ENCODE results near the gene PLXNC1. TPM values are rescaled to one million over a fixed set of nuclear protein-coding genes. Genes with fewer than 3 reads are reported as not detected.

PLXNC1 gene
- total RNA-seq, 5 donors from 2014 or later (not counting 1 experiment from before 2014, with no cell fraction given): 12.9 to 23.9 (median 19.2) TPM

GRCh38 chr12:94336211-94336925, 188.0 kb downstream of the PLXNC1 start:
- H3K27me3 ChIP-seq (replicated peaks in 1 of 2; ENCODE audit: control insufficient read depth in 2 of 2, extremely low read depth in 1 of 2, insufficient read depth in 2 of 2, low read length in 1 of 2): no peaks in the 10 kb centered on the region
- ChIA-PET POLR2A (no interaction called here), CTCF (no interaction called here)
- Mint-ChIP-seq H3K27ac (no peak overlapping the region), H3K9me3 (no peaks in the 10 kb centered on the region), H3K4me3 (no peak overlapping the region), H3K36me3 (peaks cover 43% of the 10 kb centered on the region), H3K4me1 (no peaks in the 10 kb centered on the region), H3K27me3 (no peaks in the 10 kb centered on the region)
- no peak overlapping the region for H3K4me3 ChIP-seq (ENCODE audit: control insufficient read depth in 1 of 2, extremely low read depth in 1 of 2, low read length in 1 of 2)
- no peak overlapping the region for H3K27ac ChIP-seq (ENCODE audit: low read length)
- ATAC-seq (replicated peaks in 1 of 4) (no peak), DNase-seq (no peak)
- H3K9me3 ChIP-seq: no peaks in the 10 kb centered on the region
- H3K4me1 ChIP-seq (ENCODE audit: control insufficient read depth in 1 of 2, extremely low read depth in 1 of 2, insufficient read depth in 2 of 2, low read length in 2 of 2): no peaks in the 10 kb centered on the region
- peaks cover 0 to 1% of the 10 kb centered on the region in 2 donors for H3K36me3 ChIP-seq (ENCODE audit: control insufficient read depth in 2 of 2, extremely low read depth in 1 of 2, insufficient read depth in 1 of 2, low read length in 1 of 2)
- WGBS (ENCODE audit: insufficient coverage): no CpG with 5 or more reads among the region's 5 CpGs

GRCh38 chr12:94338006-94338794, 189.8 kb downstream of the PLXNC1 start:
- Histone ChIP-seq H3K4me3 (ENCODE audit: control insufficient read depth in 1 of 2, extremely low read depth in 1 of 2, low read length in 1 of 2) (no peak overlapping the region), H3K4me1 (ENCODE audit: control insufficient read depth in 1 of 2, extremely low read depth in 1 of 2, insufficient read depth in 2 of 2, low read length in 2 of 2) (no peaks in the 10 kb centered on the region), H3K27ac (ENCODE audit: low read length) (no peak overlapping the region), H3K36me3 (ENCODE audit: control insufficient read depth in 2 of 2, extremely low read depth in 1 of 2, insufficient read depth in 1 of 2, low read length in 1 of 2) (no peaks in the 10 kb centered on the region), H3K27me3 (replicated peaks in 1 of 2; ENCODE audit: control insufficient read depth in 2 of 2, extremely low read depth in 1 of 2, insufficient read depth in 2 of 2, low read length in 1 of 2) (no peaks in the 10 kb centered on the region), H3K9me3 (no peaks in the 10 kb centered on the region)
- peaks cover 0 to 2% (median 0%) of the 10 kb centered on the region in 3 donors for H3K9me3 Mint-ChIP-seq
- DNase-seq: no peak
- H3K36me3 Mint-ChIP-seq: peaks cover 41% of the 10 kb centered on the region
- no peaks in the 10 kb centered on the region for H3K4me1 Mint-ChIP-seq
- no peak for ATAC-seq (replicated peaks in 1 of 4)
- H3K27me3 Mint-ChIP-seq: no peaks in the 10 kb centered on the region
- CTCF ChIA-PET: no interaction called here
- H3K4me3 Mint-ChIP-seq: no peak overlapping the region
- 100% methylated on average over 3 of the region's 4 CpGs for WGBS (ENCODE audit: insufficient coverage)
- POLR2A ChIA-PET: no interaction called here
- H3K27ac Mint-ChIP-seq: peak overlapping the region in 1 of 2 donors; percentile 40

GRCh38 chr12:94340573-94340972, 192.2 kb downstream of the PLXNC1 start:
- peaks cover 0 to under 1% of the 10 kb centered on the region in 2 donors for H3K36me3 ChIP-seq (ENCODE audit: control insufficient read depth in 2 of 2, extremely low read depth in 1 of 2, insufficient read depth in 1 of 2, low read length in 1 of 2)
- no peaks in the 10 kb centered on the region for H3K9me3 ChIP-seq
- DNase-seq: no peak
- H3K4me1 Mint-ChIP-seq: no peaks in the 10 kb centered on the region
- no peak overlapping the region for H3K4me3 Mint-ChIP-seq
- H3K4me1 ChIP-seq (ENCODE audit: control insufficient read depth in 1 of 2, extremely low read depth in 1 of 2, insufficient read depth in 2 of 2, low read length in 2 of 2): no peaks in the 10 kb centered on the region
- WGBS (ENCODE audit: insufficient coverage): 87% methylated on average over 5 of the region's 6 CpGs
- POLR2A ChIA-PET: no interaction called here
- H3K4me3 ChIP-seq (ENCODE audit: control insufficient read depth in 1 of 2, extremely low read depth in 1 of 2, low read length in 1 of 2): no peak overlapping the region
- peaks cover 2 to 4% (median 2%) of the 10 kb centered on the region in 3 donors for H3K9me3 Mint-ChIP-seq
- no peak overlapping the region for H3K27ac ChIP-seq (ENCODE audit: low read length)
- H3K27me3 Mint-ChIP-seq: no peaks in the 10 kb centered on the region
- peaks cover 45% of the 10 kb centered on the region for H3K36me3 Mint-ChIP-seq
- CTCF ChIA-PET: no interaction called here
- H3K27me3 ChIP-seq (replicated peaks in 1 of 2; ENCODE audit: control insufficient read depth in 2 of 2, extremely low read depth in 1 of 2, insufficient read depth in 2 of 2, low read length in 1 of 2): no peaks in the 10 kb centered on the region
- no peak overlapping the region for H3K27ac Mint-ChIP-seq
- no peak for ATAC-seq (replicated peaks in 1 of 4)

- Histone ChIP-seq H3K9me3 (peaks cover 15% of the 10 kb centered on the region), H3K4me1 (ENCODE audit: control insufficient read depth in 1 of 2, extremely low read depth in 1 of 2, insufficient read depth in 2 of 2, low read length in 2 of 2) (no peaks in the 10 kb centered on the region), H3K36me3 (ENCODE audit: control insufficient read depth in 2 of 2, extremely low read depth in 1 of 2, insufficient read depth in 1 of 2, low read length in 1 of 2) (no peaks in the 10 kb centered on the region), H3K27me3 (replicated peaks in 1 of 2; ENCODE audit: control insufficient read depth in 2 of 2, extremely low read depth in 1 of 2, insufficient read depth in 2 of 2, low read length in 1 of 2) (no peaks in the 10 kb centered on the region), H3K4me3 (ENCODE audit: control insufficient read depth in 1 of 2, extremely low read depth in 1 of 2, low read length in 1 of 2) (no peak overlapping the region), H3K27ac (ENCODE audit: low read length) (no peak overlapping the region)
- Mint-ChIP-seq H3K36me3 (peaks cover 84% of the 10 kb centered on the region), H3K9me3 (peaks cover 22 to 68% (median 39%) of the 10 kb centered on the region in 3 donors), H3K4me1 (no peaks in the 10 kb centered on the region), H3K27me3 (no peaks in the 10 kb centered on the region), H3K4me3 (no peak overlapping the region), H3K27ac (no peak overlapping the region)
- ChIA-PET POLR2A (no interaction called here), CTCF (no interaction called here)
- no peak for ATAC-seq (replicated peaks in 1 of 4)
- no peak for DNase-seq
- WGBS (ENCODE audit: insufficient coverage): no CpG with 5 or more reads among the region's 1 CpG
These were observed 204.8 kb downstream of the PLXNC1 start for GRCh38 chr12:94353130-94353529.
